ENCODE measurements around the gene CD34.

CD34 gene

GRCh38 chr1:207886227-207886626, 24.7 kb downstream of the CD34 start (continued):
- TF ChIP-seq CREB5 (CRISPR knock-in tag; IDR thresholded peaks at IDR 0.05; ENCODE audit: low read depth) (no peak), ZFP30 (CRISPR knock-in tag; IDR thresholded peaks at IDR 0.05) (no peak), TSHZ2 (CRISPR knock-in tag; IDR thresholded peaks at IDR 0.05) (no peak), TCF4 (CRISPR knock-in tag; IDR thresholded peaks at IDR 0.05; ENCODE audit: borderline replicate concordance) (no peak), ZNF70 (CRISPR knock-in tag; IDR thresholded peaks at IDR 0.05) (no peak), ZFP3 (CRISPR knock-in tag; IDR thresholded peaks at IDR 0.05) (no peak)

- ATAC-seq = peak; percentile 98
These were observed 25.5 kb downstream of the CD34 start for GRCh38 chr1:207885129-207886032.

More at GRCh38 chr1:207885129-207886032, 25.5 kb downstream of the CD34 start:
- TF ChIP-seq PPARA (CRISPR knock-in tag; IDR thresholded peaks at IDR 0.05; ENCODE audit: borderline replicate concordance) (no peak), PATZ1 (CRISPR knock-in tag; IDR thresholded peaks at IDR 0.05; ENCODE audit: borderline replicate concordance) (no peak), ISL1 (CRISPR knock-in tag; IDR thresholded peaks at IDR 0.05) (no peak), TSHZ2 (CRISPR knock-in tag; IDR thresholded peaks at IDR 0.05) (no peak), ZC3H10 (CRISPR knock-in tag; IDR thresholded peaks at IDR 0.05) (no peak), CREB5 (CRISPR knock-in tag; IDR thresholded peaks at IDR 0.05; ENCODE audit: low read depth) (no peak), OSR1 (CRISPR knock-in tag; IDR thresholded peaks at IDR 0.05) (no peak), ESRRG (CRISPR knock-in tag; IDR thresholded peaks at IDR 0.05) (no peak), ZNF8 (CRISPR knock-in tag; IDR thresholded peaks at IDR 0.05) (no peak), SNAI2 (CRISPR knock-in tag; IDR thresholded peaks at IDR 0.05) (no peak), ZNF565 (CRISPR knock-in tag; conservative IDR thresholded peaks at IDR 0.05; ENCODE audit: low read depth) (no peak), RARB (CRISPR knock-in tag; IDR thresholded peaks at IDR 0.05) (no peak), GLIS3 (CRISPR knock-in tag; IDR thresholded peaks at IDR 0.05) (no peak), ZFP3 (CRISPR knock-in tag; IDR thresholded peaks at IDR 0.05) (no peak), ZFP30 (CRISPR knock-in tag; IDR thresholded peaks at IDR 0.05) (no peak), CSDC2 (CRISPR knock-in tag; IDR thresholded peaks at IDR 0.05) (no peak), TOX (CRISPR knock-in tag; IDR thresholded peaks at IDR 0.05; ENCODE audit: borderline replicate concordance) (no peak)

All from SK-N-SH treated with all-trans-retinoic acid at 6 μM for 48 hours (cell line).